HG03378 (cell line): ENCODE data around the gene TADA2B.

Experiments
- ATAC-seq: cut with Tn5 transposase; IDR thresholded peaks from one replicate; pipeline ENCODE4 v1.9.1; 2021; ENCODE audit warnings: mild to moderate bottlenecking, moderate library complexity; ENCODE audit not compliant: unreplicated experiment

Gene TADA2B

DNA sequence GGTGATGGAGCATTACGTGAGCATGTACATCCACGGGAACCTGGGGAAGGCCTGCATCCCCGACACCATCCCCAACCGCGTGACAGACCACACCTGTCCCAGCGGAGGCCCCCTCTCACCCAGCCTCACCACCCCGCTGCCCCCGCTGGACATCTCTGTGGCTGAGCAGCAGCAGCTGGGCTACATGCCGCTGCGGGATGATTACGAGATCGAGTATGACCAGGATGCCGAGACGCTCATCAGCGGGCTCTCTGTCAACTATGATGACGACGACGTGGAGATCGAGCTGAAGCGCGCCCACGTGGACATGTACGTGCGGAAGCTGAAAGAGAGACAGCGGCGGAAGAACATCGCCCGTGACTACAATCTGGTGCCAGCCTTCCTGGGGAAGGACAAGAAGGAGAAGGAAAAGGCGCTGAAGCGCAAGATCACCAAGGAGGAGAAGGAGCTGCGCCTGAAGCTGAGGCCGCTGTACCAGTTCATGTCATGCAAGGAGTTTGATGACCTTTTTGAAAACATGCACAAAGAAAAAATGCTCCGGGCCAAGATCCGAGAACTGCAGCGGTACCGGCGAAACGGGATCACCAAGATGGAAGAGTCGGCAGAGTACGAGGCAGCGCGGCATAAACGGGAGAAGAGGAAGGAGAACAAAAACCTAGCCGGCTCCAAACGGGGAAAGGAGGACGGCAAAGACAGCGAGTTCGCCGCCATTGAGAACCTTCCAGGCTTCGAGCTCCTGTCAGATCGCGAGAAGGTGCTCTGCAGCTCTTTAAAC, 11.1 kb downstream of the TADA2B start:
- ATAC-seq: no peak

DNA sequence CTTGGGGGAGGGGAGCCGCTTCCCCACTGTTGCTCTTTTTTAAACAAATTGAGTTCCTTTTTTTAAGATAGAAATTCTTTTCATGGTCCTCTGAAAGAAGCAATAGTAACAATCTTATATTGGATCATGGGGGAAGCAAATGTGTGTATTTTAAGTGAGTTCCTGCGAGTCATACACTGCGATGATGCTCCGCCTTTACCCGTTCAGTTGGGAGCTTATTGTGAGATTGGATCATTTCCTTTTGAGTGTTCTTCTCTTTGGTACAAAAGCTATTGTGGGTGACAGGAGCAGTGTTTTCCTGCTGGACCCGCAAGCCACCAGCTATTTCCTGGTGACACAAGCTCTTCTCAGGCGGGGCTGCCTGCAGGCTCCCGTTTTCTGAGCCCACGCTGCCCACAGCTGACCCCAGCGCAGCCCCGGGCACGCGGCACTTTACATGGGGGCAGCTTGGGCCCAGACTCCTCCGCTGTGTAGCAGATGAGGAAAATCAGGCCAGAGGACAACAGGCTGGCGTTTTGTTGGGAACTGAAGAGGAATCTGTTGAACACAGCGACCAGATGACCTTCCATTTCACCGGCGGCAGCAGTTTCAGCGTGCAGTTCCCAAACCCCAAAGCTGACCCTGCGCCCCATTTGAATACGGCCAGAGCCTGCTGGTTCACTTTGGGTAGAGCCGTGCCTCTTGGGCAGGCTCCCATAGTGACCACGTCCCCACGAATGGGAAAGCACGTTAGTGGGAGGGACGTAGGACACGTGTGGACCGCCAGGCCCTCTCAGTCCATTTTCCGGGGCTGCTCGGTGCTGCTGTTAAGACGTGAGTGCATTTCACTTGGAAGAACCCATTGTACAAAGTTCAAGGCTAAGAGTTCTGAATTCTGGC, 12.2 kb downstream of the TADA2B start:
- ATAC-seq: no peak

- no peak for ATAC-seq
Measured at GRCh38 chr4:7055990-7056325, 12.8 kb downstream of the TADA2B start.

DNA sequence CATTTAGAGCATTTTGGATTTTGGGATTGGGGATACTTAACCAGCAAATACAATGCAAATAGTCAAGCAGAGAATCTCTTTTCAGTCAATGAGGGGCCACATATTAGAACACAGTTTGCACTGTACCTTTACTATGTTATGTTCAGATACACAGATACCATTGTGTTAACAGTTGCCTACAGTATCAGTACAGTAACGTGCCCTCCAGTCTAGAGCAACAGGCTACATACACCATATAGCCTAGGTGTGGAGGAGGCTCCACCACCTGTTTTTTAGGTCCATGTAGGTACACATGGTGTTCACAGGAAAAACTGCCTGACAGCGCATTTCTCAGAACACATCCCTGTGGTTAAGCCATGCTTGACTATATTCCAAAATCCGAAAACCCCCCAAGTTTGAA, 15.6 kb downstream of the TADA2B start:
- no peak for ATAC-seq

- ATAC-seq: no peak
Measured at GRCh38 chr4:7059662-7060061, 16.5 kb downstream of the TADA2B start.

DNA sequence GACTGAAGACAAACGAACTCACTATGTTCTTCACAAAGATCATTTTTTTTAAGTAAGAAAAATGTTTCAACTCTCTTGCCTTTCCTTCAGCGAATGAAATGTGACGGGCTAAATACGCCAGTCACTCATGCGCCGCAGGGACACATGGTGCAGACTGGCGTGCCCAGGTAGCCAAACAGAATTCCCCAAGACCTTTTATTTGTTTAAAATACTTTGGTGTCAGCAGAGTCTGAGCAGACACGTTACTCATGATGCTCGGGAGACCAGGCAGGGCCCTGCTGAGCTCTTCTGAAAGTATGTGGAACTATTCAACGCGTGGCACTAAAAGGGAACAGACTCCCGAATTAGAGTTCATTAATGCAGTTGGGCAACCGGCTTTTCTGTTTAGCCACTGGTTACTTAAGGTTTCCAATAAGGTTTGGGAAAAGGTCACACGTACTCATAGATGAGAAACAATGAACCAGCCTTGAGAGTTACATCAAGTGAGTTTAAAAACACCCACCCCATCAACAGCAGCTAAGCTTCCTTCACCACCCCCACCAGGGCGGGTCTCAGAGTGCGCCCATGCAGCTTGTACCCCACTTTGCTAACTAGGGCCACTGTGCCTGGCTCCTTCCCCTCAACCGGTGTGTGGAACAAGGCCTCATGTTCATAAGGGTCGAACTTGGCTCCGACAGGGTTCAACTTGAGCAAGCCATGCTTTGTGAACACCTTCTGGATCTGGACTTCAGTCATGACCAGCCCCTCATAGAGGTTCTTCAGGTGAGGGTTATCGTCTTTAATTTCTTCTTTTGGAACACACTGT, 17.4 kb downstream of the TADA2B start:
- ATAC-seq: no peak

GRCh38 chr4:7061815-7062214, 18.6 kb downstream of the TADA2B start:
- ATAC-seq: no peak

- ATAC-seq: no peak
Measured at GRCh38 chr4:7062816-7063215, 19.6 kb downstream of the TADA2B start.

GRCh38 chr4:7063362-7063761, 20.2 kb downstream of the TADA2B start:
- ATAC-seq: no peak

GRCh38 chr4:7066006-7066405, 22.8 kb downstream of the TADA2B start:
- ATAC-seq: no peak

DNA sequence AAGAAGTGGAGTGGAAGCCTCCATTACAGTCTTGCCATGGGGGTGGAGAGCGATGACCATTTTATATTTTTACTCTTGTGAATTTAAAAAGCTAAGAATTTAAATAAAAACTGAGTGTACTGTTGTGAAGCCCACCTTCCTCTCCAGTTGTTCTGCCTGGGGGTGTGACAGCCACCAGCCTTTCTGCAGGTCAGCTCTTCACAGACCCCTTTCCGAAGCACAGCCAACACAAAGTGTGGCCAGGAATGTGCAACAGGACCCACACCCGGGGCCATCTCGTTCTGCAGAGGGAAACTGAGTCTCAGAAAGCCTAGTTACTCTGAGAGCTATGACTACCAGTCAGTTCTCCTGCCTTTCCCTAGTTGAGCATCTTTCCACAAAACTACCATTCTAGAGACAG, 23.3 kb downstream of the TADA2B start:
- ATAC-seq: no peak

GRCh38 chr4:7067126-7067451, 23.9 kb downstream of the TADA2B start:
- no peak for ATAC-seq

DNA sequence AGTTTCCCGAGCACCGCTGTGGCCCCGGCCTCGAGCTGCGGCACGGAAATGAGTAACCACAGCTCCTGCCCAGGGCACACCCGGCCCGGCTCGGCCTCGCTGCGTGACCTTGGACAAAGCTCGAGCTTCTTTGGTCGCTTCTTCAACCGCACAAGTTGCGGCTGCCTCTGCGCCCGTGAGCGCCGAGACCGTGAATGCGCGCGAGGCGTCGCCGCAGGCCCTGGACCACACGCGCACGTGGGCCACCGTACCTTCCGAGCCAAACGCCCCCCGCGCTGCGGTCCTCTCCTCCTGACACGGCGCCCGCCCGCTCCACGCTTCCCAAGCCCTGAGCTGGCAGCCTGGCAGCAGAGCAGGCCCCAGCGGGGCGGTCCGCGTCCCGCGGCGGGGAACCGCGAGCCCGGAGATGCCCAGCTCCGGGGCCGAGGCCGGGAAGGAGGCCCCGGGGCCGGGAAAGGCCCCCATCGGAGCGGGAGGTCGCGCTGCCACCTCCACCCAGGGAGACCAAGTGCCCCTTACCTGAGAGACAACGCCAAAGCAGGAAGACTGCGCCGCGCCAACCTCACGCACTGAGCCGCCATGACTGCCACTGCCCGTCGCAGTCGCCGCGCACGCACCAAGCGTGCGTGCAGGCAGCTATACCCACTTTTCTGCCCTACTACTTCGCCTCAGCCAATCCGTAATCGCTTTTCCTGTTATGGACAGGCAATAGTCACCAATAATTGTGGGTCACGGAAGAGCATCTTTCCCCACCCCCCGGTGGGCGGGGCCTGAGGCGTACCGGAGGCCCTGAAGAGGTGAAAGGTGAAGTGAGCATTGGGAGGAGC, 24.5 kb downstream of the TADA2B start, which contains the start of gene GRPEL1:
GRPEL1 (minus strand) TSS at position 613 of the 827 bp plus-strand sequence; CDS start at position 581, 32 bp downstream.
- peak; percentile 91 for ATAC-seq

GRCh38 chr4:7068279-7068842, 25.2 kb downstream of the TADA2B start:
- ATAC-seq: peak; percentile 11

- no peak for ATAC-seq
Measured at GRCh38 chr4:7068883-7069282, 25.7 kb downstream of the TADA2B start.

DNA sequence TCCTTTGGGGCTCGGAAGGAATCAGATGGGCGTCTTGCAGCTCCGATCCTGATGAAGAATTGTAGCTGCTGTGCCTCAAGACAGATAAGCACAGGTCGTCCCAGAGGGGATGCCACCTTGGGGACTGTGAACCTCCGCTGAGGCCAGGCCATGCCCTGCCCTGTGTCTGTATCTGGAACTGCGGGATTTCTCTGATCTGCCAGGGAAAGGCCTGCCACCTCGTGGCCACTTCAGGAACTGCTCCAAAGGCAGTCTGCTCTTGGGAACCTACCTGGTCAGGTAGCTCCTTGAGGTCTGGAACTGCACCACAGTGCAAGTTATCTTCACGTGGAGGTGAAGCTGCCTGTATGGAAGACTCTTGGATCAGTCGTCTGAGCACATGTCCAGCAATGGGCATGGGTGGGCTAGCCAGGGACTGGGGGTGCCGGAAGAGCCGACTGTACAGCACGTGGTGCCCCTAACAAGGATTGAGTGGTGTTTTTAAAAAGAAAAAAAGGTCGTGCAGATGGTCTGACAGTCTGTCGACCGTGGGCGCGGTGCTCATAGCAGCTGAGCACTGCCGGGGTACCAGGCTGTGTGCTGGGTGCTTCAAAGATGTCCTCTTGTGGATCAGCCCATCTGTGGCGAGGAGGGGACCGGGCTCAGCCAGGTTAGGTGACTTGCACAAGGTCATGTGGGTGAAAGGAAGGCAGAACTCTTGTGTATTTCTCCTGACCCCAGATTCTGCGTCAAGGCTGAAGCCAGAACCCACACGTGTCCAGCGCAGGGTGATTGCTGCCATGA, 27.7 kb downstream of the TADA2B start:
- ATAC-seq: peak; percentile 49

- ATAC-seq: no peak
Measured at GRCh38 chr4:7073059-7073458, 29.9 kb downstream of the TADA2B start.

DNA sequence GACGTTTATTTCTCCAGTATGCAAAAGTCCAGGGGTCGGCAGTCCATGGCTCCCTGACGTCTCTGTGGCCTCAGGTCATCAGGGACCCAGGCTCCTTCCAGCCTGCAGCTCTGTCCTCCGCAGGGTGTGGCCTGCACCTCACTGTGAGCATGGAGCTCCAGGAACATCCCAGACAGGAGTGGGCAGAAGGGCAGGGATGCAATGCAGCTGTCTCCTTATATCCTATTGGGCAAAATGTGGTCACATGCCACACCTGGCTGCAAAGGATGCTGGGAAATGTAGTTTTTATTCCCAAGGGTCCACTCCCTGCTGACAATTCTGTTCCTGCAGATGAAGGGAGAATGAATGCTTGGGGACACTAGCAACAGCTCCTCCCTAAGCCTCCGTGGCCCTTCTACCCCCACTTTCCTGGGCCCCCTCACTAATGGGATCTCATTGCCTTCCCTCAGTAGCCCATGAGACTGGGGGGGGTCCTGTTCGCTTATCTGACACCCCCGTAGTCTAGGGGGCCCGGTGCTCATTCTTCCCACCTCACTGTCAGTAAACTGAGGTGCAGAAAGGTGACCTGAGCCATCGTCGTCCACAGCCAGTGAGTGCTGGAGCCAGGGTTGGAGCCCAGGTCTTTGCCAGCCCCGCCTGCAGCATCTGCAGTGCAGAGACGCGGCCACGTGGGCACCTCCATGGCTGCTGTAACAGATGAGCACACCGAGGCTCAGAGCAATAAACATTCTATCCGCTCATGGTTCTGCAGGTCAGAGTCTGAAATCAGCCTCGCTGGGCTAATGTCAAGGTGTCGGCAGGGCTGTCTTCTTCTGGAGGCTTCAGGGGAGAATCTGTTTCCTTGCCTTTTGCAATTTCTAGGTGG, 30.6 kb downstream of the TADA2B start:
- no peak for ATAC-seq
